Panc1 (cell line): ENCODE measurements around the gene MAGEB10. TPM values are rescaled to one million over a fixed set of nuclear protein-coding genes. Genes with fewer than 3 reads are reported as not detected.

Source experiments
- ATAC-seq: fragments of 200-7000 bp; cut with Tn5 transposase; 2 replicates; pipeline ENCODE4 v1.9.1; 2020; ENCODE audit warnings: mild to moderate bottlenecking, moderate library complexity
- BruUV-seq: library from RNA; stranded (reverse); fragments of 400-500 nt; replicated peaks from 2 replicates; lab custom pipeline; 2021; lab: Mats Ljungman, UMichigan
- CTCF ChIA-PET: fragments of 300-600 bp; sonication (Branson Sonifier 250); formaldehyde crosslinking; loops from one replicate; lab custom pipeline; 2022; ENCODE audit warnings: antibody characterized with exemption; lab: Charles Lee
- POLR2A ChIA-PET: fragments of 300-600 bp; sonication (Branson Sonifier 250); formaldehyde crosslinking; loops from one replicate; lab custom pipeline; 2022; ENCODE audit warnings: antibody characterized with exemption; lab: Charles Lee
- DNase-seq: peaks from one replicate; pipeline ENCODE4 v3.0.0-alpha.2; 2010; ENCODE audit warnings: low read depth, low spot score
- H3K27ac ChIP-seq: 2 replicates; pipeline ENCODE4 v1.5.1; 2011; ENCODE audit warnings: mild to moderate bottlenecking, low read length, inconsistent platforms
- H3K27me3 ChIP-seq: fragments of 200-500 bp; sonication (Bioruptor generic); 2 replicates; pipeline ENCODE4 v1.6.0; 2014; ENCODE audit warnings: low read length, inconsistent platforms; ENCODE audit not compliant: control insufficient read depth, insufficient read depth
- H3K36me3 ChIP-seq: fragments of 200-500 bp; sonication (Bioruptor generic); 2 replicates; pipeline ENCODE4 v1.5.1; 2014; ENCODE audit warnings: inconsistent platforms, mild to moderate bottlenecking, low read length, moderate library complexity; ENCODE audit not compliant: control insufficient read depth, insufficient read depth
- H3K4me1 ChIP-seq: 2 replicates; pipeline ENCODE4 v1.5.1; 2011; ENCODE audit warnings: inconsistent platforms, mild to moderate bottlenecking, low read length, moderate library complexity; ENCODE audit not compliant: control insufficient read depth, insufficient read depth
- H3K4me3 ChIP-seq, 2 experiments: 2 replicates each; pipeline ENCODE4 v1.5.1; 2011 to 2012; ENCODE audit warnings: low read depth in 2 of 2, low read length in 2 of 2, mild to moderate bottlenecking in 2 of 2, inconsistent platforms in 1 of 2, moderate library complexity in 1 of 2
- H3K9me3 ChIP-seq: fragments of 200-500 bp; sonication (Bioruptor generic); 2 replicates; pipeline ENCODE4 v1.5.1; 2014; ENCODE audit warnings: low read depth, mild to moderate bottlenecking, inconsistent platforms, low read length, moderate library complexity; ENCODE audit not compliant: control insufficient read depth, insufficient read depth
- CTCF ChIP-seq: fragments of 450-650 bp; IDR thresholded peaks from 2 replicates; pipeline ENCODE4 v1.5.1; 2017; ENCODE audit warnings: mild to moderate bottlenecking
- POLR2AphosphoS5 ChIP-seq: IDR thresholded peaks from 2 replicates; pipeline ENCODE4 v1.6.1; 2012; ENCODE audit warnings: mild to moderate bottlenecking, low read depth, low read length, moderate library complexity
- REST ChIP-seq, 2 experiments: IDR thresholded peaks; 2 replicates each; pipeline ENCODE4 v1.6.1; 2011 to 2012; ENCODE audit warnings: low read depth in 2 of 2, control low read depth in 1 of 2, low read length in 1 of 2, mild to moderate bottlenecking in 1 of 2, moderate library complexity in 1 of 2; ENCODE audit not compliant: insufficient read depth in 1 of 2
- SIN3A ChIP-seq: IDR thresholded peaks from 2 replicates; pipeline ENCODE4 v1.6.1; 2012; ENCODE audit warnings: low read depth, mild to moderate bottlenecking, low read length, moderate library complexity, borderline replicate concordance; ENCODE audit not compliant: insufficient read depth
- TCF7L2 ChIP-seq: IDR thresholded peaks from 2 replicates; pipeline ENCODE4 v1.6.1; 2011; ENCODE audit warnings: mild to moderate bottlenecking, low read depth, low read length, inconsistent platforms
- in situ Hi-C: cut with HindIII; loops from 2 replicates; pipeline ENCODE4 v1.10.0; 2016; ENCODE audit warnings: low sequenced_read_pairs, low pct_unique_long_range_greater_than_20kb
- intact Hi-C: fragments of 100-400 bp; cut with micrococcal nuclease; formaldehyde crosslinking; loops from one replicate; pipeline ENCODE4 v1.10.0; 2022; ENCODE audit not compliant: unreplicated experiment
- total RNA-seq: library from RNA; stranded (reverse); gene quantifications from one replicate; pipeline ENCODE4 v1.2.1, GENCODE V29; 2021; ENCODE audit not compliant: unreplicated experiment

Gene MAGEB10
- total RNA-seq, 1 experiment from 2014 or later, result not detected

GRCh38 chrX:27842859-27843258 is 35.1 kb downstream of the MAGEB10 start:
- Histone ChIP-seq H3K4me3 (no peak overlapping the region), H3K9me3 (no peaks in the 10 kb centered on the region), H3K36me3 (no peaks in the 10 kb centered on the region), H3K27ac (no peak overlapping the region), H3K27me3 (no peaks in the 10 kb centered on the region), H3K4me1 (no peaks in the 10 kb centered on the region)
- in situ Hi-C loops (no loop called here), intact Hi-C loops (no loop called here)
- DNase-seq (no peak), ATAC-seq (no peak)
- POLR2A ChIA-PET, result no interaction called here
- TF ChIP-seq TCF7L2 (no peak), CTCF (no peak), POLR2AphosphoS5 (no peak), SIN3A (no peak), REST (IDR thresholded peaks at IDR 0.05; ENCODE audit: insufficient read depth in 1 of 2, low read depth in 2 of 2, low read length in 1 of 2) (no peak)
- BruUV-seq, result no TSS peak
- CTCF ChIA-PET, result no interaction called here

DNA sequence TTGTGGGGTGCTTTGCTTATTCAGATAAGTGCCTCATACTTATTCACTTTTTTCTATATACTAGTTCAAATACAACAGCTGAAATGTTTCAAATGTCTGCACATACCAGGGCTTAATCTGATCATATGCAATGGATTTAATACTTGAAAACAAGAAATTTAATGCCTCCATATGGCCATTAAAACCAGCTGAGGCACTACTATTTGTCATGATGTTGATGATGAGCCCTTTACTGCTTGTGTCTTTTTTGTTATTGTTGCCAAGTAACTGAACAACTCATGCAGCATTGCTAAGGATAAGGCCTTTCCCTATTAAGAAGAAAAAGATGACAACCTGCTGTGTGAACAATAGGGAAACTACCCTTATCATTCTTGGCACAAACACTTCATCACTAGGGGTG is 52.5 kb downstream of the MAGEB10 start:
- no peaks in the 10 kb centered on the region for H3K36me3 ChIP-seq
- no peaks in the 10 kb centered on the region for H3K27me3 ChIP-seq
- no peak for TF ChIP-seq REST (IDR thresholded peaks at IDR 0.05; ENCODE audit: insufficient read depth in 1 of 2, low read depth in 2 of 2, low read length in 1 of 2)
- TF ChIP-seq TCF7L2, result no peak
- TF ChIP-seq SIN3A, result no peak
- H3K9me3 ChIP-seq, result no peaks in the 10 kb centered on the region
- no peaks in the 10 kb centered on the region for H3K4me1 ChIP-seq
- DNase-seq (no peak), ATAC-seq (no peak)
- POLR2A ChIA-PET, result no interaction called here
- intact Hi-C loops, result no loop called here
- in situ Hi-C loops, result no loop called here
- no peak overlapping the region for H3K27ac ChIP-seq
- CTCF ChIA-PET, result no interaction called here
- no peak overlapping the region for H3K4me3 ChIP-seq
- no TSS peak for BruUV-seq
